ENCODE results near the gene TEAD1.

- TF ChIP-seq CTCF (IDR thresholded peaks at IDR 0.05) = no peak
- TF ChIP-seq POLR2A (IDR thresholded peaks at IDR 0.05) = no peak
- no peak for TF ChIP-seq POLR2AphosphoS5 (IDR thresholded peaks at IDR 0.05)
Observed at GRCh38 chr11:12778240-12778905, 104.2 kb downstream of the TEAD1 start.
